GM15510 (cell line): ENCODE measurements around the gene ATP2B2.

Experiments
- POLR2A ChIP-seq: IDR thresholded peaks from 3 replicates; pipeline ENCODE4 v1.6.1; 2011; ENCODE audit warnings: borderline replicate concordance; ENCODE audit not compliant: insufficient read length; ENCODE audit errors: extremely low read depth

Gene ATP2B2

DNA sequence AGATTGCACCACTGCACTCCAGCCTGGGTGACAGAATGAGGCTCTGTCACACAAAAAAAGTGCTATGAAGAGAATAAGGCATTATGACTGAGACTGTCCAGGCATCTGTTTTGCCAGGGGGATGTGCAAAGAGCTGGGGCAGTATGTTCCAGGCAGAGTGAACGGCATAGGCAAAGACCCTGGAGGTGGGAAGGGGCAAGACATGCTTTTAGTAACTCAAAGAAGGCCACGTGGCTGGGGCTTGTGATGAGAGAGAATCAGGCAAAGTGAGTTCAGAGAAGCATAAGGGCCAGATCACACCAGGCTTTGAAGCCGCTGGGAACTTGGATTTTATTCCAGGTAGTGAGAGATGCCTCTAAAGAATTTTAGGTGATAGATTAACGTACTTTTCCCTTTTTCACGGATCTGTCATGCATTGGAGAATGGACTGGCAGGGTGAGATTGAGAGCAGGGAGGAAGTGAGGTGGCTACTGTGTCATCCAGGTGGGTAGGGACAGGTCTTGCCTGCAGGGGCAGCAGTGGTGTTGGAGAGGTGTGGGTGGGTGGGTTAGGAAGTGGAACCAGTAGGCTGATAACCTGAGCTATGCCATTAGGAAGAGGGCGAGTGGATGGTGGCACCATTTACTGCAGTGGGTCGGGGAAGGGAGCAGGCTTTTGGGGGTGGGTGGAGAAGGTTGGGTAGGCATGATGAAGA is 31.7 kb downstream of the ATP2B2 start:
- TF ChIP-seq POLR2A: no peak

DNA sequence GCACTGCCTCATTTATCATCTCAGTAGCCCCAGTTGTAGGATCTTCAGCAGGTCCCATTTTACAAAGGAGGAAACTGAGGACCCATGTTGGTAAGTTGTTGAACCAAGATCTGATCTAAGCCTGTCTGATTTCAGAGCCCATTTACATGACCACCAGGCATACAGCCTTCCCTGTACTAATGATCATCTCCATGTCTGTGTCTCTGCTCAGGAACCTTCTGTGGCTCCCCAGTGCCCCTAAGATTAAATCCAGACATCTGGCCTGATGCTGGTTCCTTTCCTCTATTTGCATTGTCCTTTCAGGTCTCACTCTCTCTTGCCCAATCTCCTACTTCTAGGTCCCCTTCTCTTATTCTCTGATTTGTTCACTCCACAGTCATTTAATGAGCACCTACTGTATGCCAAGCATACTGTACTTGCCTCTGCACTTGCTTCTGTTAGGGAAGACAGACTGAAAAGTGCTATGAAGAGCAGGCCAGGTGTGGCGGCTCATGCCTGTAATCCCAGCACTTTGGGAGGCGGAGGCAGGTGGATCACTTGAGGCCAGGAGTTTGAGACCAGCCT is 32.4 kb downstream of the ATP2B2 start:
- no peak for TF ChIP-seq POLR2A

GRCh38 chr3:10471054-10471688 is 34.2 kb downstream of the ATP2B2 start:
- no peak for TF ChIP-seq POLR2A

GRCh38 chr3:10470120-10471053 is 35.0 kb downstream of the ATP2B2 start:
- TF ChIP-seq POLR2A: no peak

DNA sequence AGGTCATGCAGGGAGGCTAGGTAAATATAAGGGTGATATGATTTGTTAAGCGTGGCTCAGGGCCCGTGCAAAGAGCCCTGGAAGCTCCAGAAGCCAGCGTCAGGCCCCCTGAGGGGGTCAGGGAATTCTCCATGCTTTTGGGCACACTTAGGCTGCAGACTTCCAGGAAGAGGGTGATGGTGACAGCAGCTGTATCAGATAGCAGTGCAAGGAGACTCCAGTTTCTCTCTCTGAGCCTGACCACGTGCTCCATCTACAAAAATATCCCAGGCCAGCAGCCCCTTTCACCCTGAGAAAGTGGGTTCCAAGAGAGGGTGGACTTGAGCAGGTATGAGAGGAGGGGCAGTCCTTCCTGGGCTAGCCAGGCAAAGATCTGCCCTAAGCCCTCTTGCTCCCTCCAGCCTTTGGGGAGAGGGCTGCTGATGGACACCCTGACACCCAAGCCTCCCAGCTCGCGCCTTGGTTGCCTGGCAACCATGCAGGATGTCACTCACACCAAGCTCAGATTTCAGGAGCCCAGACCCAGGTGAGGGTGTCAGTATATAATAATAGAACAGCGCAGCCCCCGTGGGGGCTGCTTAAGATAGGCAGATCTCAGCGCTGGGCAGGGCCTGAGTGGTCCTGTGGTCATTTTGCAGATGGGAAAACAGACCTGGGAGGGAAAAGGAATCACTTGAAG is 35.8 kb downstream of the ATP2B2 start:
- TF ChIP-seq POLR2A: no peak

GRCh38 chr3:10468613-10469354 is 36.6 kb downstream of the ATP2B2 start:
- no peak for TF ChIP-seq POLR2A

- TF ChIP-seq POLR2A: no peak
Observed at GRCh38 chr3:10467904-10468612, 37.3 kb downstream of the ATP2B2 start.

DNA sequence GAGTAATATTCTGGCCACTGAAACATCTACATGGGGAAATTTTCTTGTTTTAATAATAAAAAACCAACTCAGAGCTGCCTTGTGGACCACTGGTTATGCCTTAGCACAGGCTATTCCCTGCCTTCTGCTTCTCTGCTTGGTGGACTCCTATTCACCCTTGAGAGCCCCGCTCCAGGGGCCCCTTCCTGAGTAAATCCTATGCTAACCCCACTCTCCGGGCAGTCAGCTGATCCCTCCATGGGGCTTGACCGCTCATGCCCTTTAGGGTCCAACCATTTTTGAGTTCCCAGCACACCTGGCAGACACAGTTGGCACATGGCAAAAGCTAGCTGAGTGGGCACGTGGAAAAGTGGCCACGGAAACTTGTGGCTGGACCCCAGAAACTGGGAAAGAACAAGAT is 38.2 kb downstream of the ATP2B2 start:
- no peak for TF ChIP-seq POLR2A

- no peak for TF ChIP-seq POLR2A
Observed at GRCh38 chr3:10466186-10466585, 39.2 kb downstream of the ATP2B2 start.

DNA sequence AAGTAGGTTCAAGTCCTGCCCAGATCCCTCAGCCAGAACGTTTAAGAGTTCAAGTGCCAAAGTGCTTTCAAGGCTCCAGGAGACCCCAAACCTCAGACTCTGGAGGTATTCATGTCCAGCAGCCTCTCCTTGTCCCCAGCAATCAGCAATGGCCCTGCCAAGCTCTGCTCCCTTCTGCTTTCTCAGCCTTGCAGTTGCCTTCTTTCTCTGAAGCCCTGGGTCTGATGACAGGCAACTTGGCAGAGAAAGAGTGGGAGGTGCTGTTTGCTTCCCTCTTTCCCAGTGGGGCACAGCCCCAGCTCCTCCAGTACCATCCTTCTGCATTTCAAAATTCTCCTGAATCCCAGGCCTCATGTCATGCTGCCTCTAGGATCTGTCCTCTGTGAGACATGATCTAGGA is 40.2 kb downstream of the ATP2B2 start:
- TF ChIP-seq POLR2A: no peak

GRCh38 chr3:10463533-10464434 is 41.6 kb downstream of the ATP2B2 start:
- no peak for TF ChIP-seq POLR2A
